ENCODE data around the gene TOX2.

TOX2 gene

GRCh38 chr20:44075950-44076232, 161.2 kb downstream of the TOX2 start:
- DNase-seq (ENCODE audit: low spot score), result peak; percentile 30

DNA sequence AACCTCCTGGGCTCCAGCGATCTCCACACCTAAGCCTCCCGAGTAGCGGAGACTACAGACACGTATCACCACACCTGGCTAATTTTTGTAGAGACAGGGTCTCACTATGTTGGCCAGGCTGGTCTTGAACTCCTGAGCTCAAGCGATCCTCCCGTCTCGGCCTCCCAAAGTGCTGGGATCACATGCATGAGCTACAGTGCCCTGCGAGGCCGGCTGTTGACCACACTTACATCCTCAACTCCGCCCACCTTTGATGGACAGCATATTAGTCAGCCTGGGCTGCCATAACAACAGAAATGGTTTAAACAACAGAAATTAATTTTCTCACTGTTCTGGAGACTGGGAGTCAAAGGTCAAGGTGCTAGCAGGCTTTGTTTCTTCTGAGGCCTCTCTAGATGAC, 164.6 kb downstream of the TOX2 start:
- no peak for DNase-seq (ENCODE audit: low spot score)

DNA sequence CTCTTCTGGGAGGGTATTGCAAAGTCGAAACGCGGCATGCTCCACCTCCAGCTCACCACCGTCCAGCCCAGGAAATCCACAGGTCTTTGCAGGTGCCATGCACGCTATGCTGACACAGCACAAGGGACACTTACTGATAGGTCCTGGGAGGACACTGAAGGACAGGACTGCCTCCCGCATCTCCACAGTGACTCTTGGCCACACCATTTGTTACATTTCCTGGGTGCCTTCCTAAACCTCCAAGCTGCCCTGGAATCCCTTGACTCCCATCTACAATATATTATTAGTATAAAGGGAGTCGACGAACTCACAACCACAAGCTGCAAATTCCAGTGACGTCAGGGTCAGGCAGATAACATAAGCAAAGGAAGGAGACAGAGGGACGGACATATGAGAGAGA, 165.4 kb downstream of the TOX2 start:
- no peak for DNase-seq (ENCODE audit: low spot score)

GRCh38 chr20:44080646-44081267, 166.1 kb downstream of the TOX2 start:
- DNase-seq (ENCODE audit: low spot score), result peak; percentile 73

DNA sequence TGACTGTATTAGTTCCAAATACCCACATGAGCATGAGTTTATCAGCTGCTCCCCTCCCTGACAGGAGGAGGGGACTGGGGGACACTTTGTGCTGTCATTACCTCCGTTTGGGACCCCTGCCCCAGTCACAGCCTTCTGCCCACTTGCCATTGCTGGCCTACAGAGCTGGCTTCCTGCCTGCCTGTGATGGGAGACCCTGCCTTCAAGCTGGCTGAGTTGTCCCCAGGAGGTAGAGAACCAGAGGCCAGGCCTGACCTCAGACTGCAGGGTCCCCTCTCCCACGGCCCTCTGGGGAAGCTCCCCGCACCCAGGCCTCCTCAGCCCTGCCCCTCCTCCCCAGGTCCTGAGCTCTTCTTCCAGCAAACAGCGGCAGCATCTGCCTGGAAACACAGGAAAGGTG, 166.8 kb downstream of the TOX2 start:
- no peak for DNase-seq (ENCODE audit: low spot score)

GRCh38 chr20:44081888-44082287, 167.2 kb downstream of the TOX2 start:
- no peak for DNase-seq (ENCODE audit: low spot score)

GRCh38 chr20:44083220-44083933, 168.7 kb downstream of the TOX2 start:
- no peak for DNase-seq (ENCODE audit: low spot score)

GRCh38 chr20:44084439-44084838, 169.8 kb downstream of the TOX2 start:
- no peak for DNase-seq (ENCODE audit: low spot score)

GRCh38 chr20:44084891-44085290, 170.2 kb downstream of the TOX2 start:
- DNase-seq (ENCODE audit: low spot score), result no peak

GRCh38 chr20:44085616-44086434, 171.2 kb downstream of the TOX2 start:
- DNase-seq (ENCODE audit: low spot score), result no peak

DNA sequence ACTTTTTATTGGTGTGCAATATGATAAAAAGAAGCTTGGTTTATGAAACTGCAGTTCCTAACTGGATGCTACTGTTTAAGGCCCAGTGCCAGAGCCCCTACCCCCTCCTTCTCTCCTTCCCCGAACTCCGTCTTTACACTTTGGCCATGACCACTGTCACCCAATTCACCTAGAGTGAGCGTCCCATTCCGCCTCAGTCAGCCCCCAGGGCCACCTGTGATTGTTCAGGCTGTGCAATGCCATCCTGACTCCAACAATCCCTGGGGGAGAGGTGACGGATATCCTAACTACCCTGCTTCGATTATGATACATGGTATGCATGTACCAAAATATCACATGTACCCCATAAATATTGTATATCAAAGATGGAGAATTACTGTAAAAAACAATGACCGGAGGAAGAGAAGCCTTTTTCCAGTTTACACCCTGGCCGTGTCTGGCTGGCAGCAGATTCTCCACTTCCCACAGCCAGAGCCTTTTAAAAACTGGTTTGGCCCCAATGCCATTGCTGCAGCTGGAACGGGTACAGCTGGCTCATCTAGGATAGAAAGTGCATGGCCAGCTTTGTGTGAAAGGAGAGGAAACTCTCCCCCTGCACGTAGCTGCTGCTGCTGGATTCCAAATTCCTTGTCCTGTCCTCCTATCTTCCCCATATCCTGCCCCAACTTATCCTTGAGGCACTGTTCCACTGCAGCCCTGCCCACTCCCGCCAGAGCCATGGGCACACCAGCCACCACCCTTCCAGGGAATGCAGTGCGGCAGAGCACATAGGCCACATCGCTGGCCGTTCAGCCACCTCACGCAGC, 172.6 kb downstream of the TOX2 start:
- DNase-seq (ENCODE audit: low spot score), result no peak

DNA sequence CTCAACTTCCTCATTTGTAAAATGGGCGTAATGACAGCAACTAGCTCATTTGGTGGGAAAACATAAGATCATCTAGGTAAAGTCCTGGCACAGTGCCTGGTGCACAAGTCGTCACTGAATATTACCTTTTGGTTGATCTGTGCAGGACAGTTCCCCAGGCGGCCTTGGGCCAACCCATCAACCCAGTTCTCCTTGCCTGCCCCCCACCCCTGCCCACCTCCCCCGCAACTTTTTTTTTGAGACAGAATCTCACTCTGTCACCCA, 173.1 kb downstream of the TOX2 start:
- no peak for DNase-seq (ENCODE audit: low spot score)

DNA sequence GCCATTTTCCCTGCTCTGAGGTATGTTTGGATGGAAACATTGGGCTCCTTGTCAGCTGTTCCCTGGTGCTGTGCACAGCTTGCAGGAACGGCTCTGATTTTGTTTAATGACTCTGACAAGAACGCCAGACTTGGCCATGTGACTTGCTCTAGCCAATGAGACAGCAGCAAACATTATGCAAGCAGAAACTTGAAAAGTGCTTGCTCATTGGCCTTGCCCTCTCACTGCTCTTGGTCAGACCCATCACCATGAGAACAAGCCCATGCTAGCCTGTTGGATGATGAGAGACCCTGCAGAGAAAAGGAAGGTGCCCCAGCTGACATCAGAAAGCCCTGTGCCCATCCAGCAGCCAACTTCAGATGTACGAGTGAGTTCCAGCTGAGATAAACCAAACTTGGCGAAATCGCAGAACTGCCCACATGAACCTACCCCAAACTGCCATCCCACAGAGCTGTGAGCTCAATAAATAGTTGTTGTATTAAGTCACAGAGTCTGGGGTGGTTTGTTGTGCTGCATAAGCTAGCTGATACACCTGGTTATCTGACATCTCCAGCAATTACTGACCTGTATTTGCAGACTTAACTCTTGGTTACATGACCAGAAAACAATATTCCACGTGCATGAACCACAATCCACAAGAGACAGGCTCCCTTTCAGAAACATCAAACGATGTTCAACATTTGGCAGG, 175.5 kb downstream of the TOX2 start:
- DNase-seq (ENCODE audit: low spot score), result no peak

- no peak for DNase-seq (ENCODE audit: low spot score)
Measured at GRCh38 chr20:44091026-44091425, 176.4 kb downstream of the TOX2 start.

DNA sequence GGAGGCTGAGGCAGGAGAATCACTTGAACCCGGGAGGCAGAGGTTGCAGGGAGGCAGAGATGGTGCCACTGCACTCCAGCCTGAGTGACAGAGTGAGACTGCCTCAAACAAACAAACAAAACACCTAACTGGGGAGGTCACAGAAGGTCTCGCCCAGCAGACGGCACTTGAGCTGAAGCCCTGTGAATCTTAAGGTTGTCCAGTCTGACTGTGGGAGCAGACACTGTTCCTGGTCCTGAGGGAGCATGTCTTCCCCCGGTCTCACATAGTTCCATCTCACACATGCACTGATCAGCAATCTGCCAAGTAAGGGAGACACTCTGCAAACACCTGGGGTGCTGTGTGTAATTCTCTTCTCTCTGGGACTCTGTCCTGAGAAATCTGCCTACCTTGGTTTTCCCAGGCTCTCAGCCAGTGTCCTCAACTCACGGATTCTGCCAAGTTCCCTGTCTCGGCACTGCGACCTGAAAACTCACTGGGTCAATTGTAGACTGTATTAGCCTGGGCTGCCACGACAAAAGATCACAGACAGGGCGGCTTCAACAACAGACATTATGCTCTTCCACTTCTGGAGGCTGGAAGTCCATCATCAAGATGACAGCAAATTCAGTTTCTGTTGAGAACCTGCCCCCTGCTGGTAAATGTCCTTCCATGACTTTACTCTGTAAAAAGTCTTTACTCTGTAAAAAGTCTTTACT, 178.0 kb downstream of the TOX2 start:
- DNase-seq (ENCODE audit: low spot score), result no peak

- DNase-seq (ENCODE audit: low spot score), result no peak
Measured at GRCh38 chr20:44093249-44093582, 178.6 kb downstream of the TOX2 start.

DNA sequence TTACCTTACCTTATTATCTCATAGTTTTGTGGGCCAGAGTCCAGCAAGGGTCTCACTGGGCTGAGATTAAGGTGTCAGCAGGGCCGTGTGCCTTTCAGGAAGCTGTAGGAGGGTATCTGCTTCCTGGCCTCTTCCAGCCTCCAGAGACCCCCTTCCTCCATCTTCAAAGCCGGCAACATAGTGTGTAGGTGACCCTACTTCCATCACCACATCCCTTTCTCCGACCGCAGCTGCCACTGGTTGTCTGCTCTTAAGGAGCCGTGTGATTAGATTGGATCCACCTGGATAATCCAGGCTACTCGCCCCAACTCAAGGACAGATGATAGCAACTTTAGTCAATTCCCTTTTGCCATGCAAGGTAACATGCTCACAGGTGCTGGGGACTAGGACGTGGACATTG, 181.2 kb downstream of the TOX2 start:
- DNase-seq (ENCODE audit: low spot score), result no peak

- DNase-seq (ENCODE audit: low spot score), result no peak
Measured at GRCh38 chr20:44097521-44098255, 183.0 kb downstream of the TOX2 start.

- DNase-seq (ENCODE audit: low spot score), result no peak
Measured at GRCh38 chr20:44098256-44098630, 183.6 kb downstream of the TOX2 start.

GRCh38 chr20:44098657-44099056, 184.0 kb downstream of the TOX2 start:
- DNase-seq (ENCODE audit: low spot score), result no peak

- DNase-seq (ENCODE audit: low spot score), result no peak
Measured at GRCh38 chr20:44099832-44100231, 185.2 kb downstream of the TOX2 start.

All from ecto neural progenitor cell (in vitro differentiated cells).